K562 (cell line): ENCODE data around the gene GDAP2. TPM values are rescaled to one million over a fixed set of nuclear protein-coding genes. Genes with fewer than 3 reads are reported as not detected.

Experiments used
- ATAC-seq: fragments of 200-7000 bp; cut with Tn5 transposase; 3 replicates; pipeline ENCODE4 v1.9.1; 2020; ENCODE audit warnings: moderate library complexity
- BruUV-seq: library from RNA; stranded (reverse); fragments of 400-500 nt; replicated peaks from 2 replicates; lab custom pipeline; 2021; lab: Mats Ljungman, UMichigan
- CTCF ChIA-PET: fragments of 300-600 bp; formaldehyde crosslinking; extraction: SDS; loops from one replicate; lab custom pipeline; 2021; ENCODE audit warnings: low intra/inter-chr PET ratio; lab: Yijun Ruan, JAX
- POLR2A ChIA-PET: fragments of 300-600, 350-650 bp; sonication (Branson Sonifier 250); formaldehyde crosslinking; extraction: SDS; loops from one replicate; lab custom pipeline; 2021; ENCODE audit warnings: antibody characterized with exemption, inconsistent platforms; lab: Yijun Ruan, JAX
- DNase-seq, 4 experiments: peaks; one replicate each; pipeline versions ENCODE4 v3.0.0 to v3.0.0-alpha.2; 2011 to 2018; ENCODE audit warnings: low spot score in 3 of 4, mixed read lengths in 3 of 4; ENCODE audit errors: extremely low read depth in 1 of 4
- FAIRE-seq: peaks from 2 replicates; lab custom pipeline; 2011; peaks lifted over from hg19 to GRCh38; lab: Jason Lieb, UNC
- H2AFZ ChIP-seq: 2 replicates; pipeline ENCODE4 v1.6.0; 2011; ENCODE audit warnings: low read depth, low read length, control low read depth, inconsistent platforms
- H3K27ac ChIP-seq: fragments of 200-600 bp; 3 replicates; pipeline ENCODE4 v1.8.0; 2011; ENCODE audit warnings: low read depth, mild to moderate bottlenecking, control low read depth, inconsistent platforms, low read length, moderate library complexity, mixed read lengths; ENCODE audit errors: extremely low read depth
- H3K27me3 ChIP-seq, 2 experiments: fragments of 300-600 bp in 1 of 2; 2 replicates in 1 of 2; 3 replicates in 1 of 2; pipeline versions ENCODE4 v1.6.0 to v1.8.0; 2011; ENCODE audit warnings: inconsistent platforms in 2 of 2, low read length in 2 of 2, mild to moderate bottlenecking in 1 of 2, mixed read lengths in 1 of 2, moderate library complexity in 1 of 2; ENCODE audit not compliant: control insufficient read depth in 2 of 2, insufficient read depth in 2 of 2
- H3K36me3 ChIP-seq: fragments of 300-600 bp; 3 replicates; pipeline ENCODE4 v1.8.0; 2011; ENCODE audit warnings: mild to moderate bottlenecking, low read length, inconsistent platforms; ENCODE audit not compliant: control insufficient read depth, insufficient read depth
- H3K4me1 ChIP-seq, 2 experiments: fragments of 200-600 bp in 1 of 2; replicated peaks in 1 of 2; 2 replicates in 1 of 2; 3 replicates in 1 of 2; pipeline versions ENCODE4 v1.5.1 to v1.8.0; 2011; ENCODE audit warnings: inconsistent platforms in 2 of 2, low read length in 2 of 2, mild to moderate bottlenecking in 1 of 2, mixed read lengths in 1 of 2, moderate library complexity in 1 of 2; ENCODE audit not compliant: control insufficient read depth in 2 of 2, insufficient read depth in 2 of 2
- H3K4me2 ChIP-seq: 2 replicates; pipeline ENCODE4 v1.6.1; 2011; ENCODE audit warnings: low read length, control low read depth, inconsistent platforms, mixed read lengths; ENCODE audit not compliant: insufficient read depth
- H3K4me3 ChIP-seq: fragments of 200-600 bp; sonication (generic), shearing (Covaris generic); 2 replicates; pipeline ENCODE4 v1.5.1; 2016; ENCODE audit warnings: control low read depth, inconsistent platforms
- H3K79me2 ChIP-seq: fragments of 200-600 bp; 3 replicates; pipeline ENCODE4 v1.8.0; 2011; ENCODE audit warnings: low read length, inconsistent platforms; ENCODE audit not compliant: control insufficient read depth, insufficient read depth
- H3K9ac ChIP-seq, 2 experiments: 2 replicates each; pipeline versions ENCODE4 v1.6.0 to v1.6.1; 2011; ENCODE audit warnings: low read depth in 2 of 2, low read length in 2 of 2, control low read depth in 1 of 2, inconsistent platforms in 1 of 2, mild to moderate bottlenecking in 1 of 2, mixed read lengths in 1 of 2; ENCODE audit not compliant: insufficient read depth in 1 of 2
- H3K9me1 ChIP-seq: one replicate; pipeline ENCODE4 v1.6.0; 2011; ENCODE audit warnings: inconsistent platforms, mild to moderate bottlenecking, low read length, moderate library complexity; ENCODE audit not compliant: control insufficient read depth, insufficient read depth
- H3K9me3 ChIP-seq: replicated peaks from 2 replicates; pipeline ENCODE4 v1.5.1; 2011; ENCODE audit warnings: low read depth, low read length, inconsistent platforms; ENCODE audit not compliant: control insufficient read depth, insufficient read depth
- H4K20me1 ChIP-seq: replicated peaks from 2 replicates; pipeline ENCODE4 v1.6.1; 2011; ENCODE audit warnings: low read length, inconsistent platforms, mixed read lengths; ENCODE audit not compliant: control insufficient read depth, insufficient read depth
- CHAMP1 ChIP-seq: fragments of 450-650 bp; IDR thresholded peaks from 2 replicates; pipeline ENCODE4 v1.6.1; 2016; ENCODE audit warnings: mild to moderate bottlenecking
- DNMT1 ChIP-seq: fragments of 450-650 bp; IDR thresholded peaks from 2 replicates; pipeline ENCODE4 v1.6.1; 2016; ENCODE audit warnings: antibody characterized with exemption, mild to moderate bottlenecking
- MCM3 ChIP-seq: fragments of 450-650 bp; IDR thresholded peaks from 2 replicates; pipeline ENCODE4 v1.6.1; 2016
- MTA2 ChIP-seq: fragments of 450-650 bp; IDR thresholded peaks from 2 replicates; pipeline ENCODE4 v1.6.1; 2016; ENCODE audit warnings: low read depth
- TFE3 ChIP-seq: fragments of 450-650 bp; formaldehyde crosslinking; IDR thresholded peaks from 2 replicates; pipeline ENCODE4 v1.4.0; 2020; ENCODE audit warnings: mild to moderate bottlenecking, mixed read lengths
- TRIM24 ChIP-seq, 2 experiments: fragments of 450-650 bp; IDR thresholded peaks; 2 replicates each; pipeline ENCODE4 v1.6.1; 2016
- XRCC5 ChIP-seq: fragments of 200-400 bp; formaldehyde crosslinking; IDR thresholded peaks from 2 replicates; pipeline ENCODE4 v1.6.1; 2017; ENCODE audit warnings: low read depth, mild to moderate bottlenecking, low read length
- ZBTB34 ChIP-seq: fragments of 250-450 bp; sonication (Bioruptor Pico); IDR thresholded peaks from 2 replicates; pipeline ENCODE4 v1.8.0; 2021; ENCODE audit warnings: mild to moderate bottlenecking, moderate library complexity
- ZNF282 ChIP-seq: sonication (generic); formaldehyde crosslinking; IDR thresholded peaks from 2 replicates; pipeline ENCODE4 v1.8.1; 2023; ENCODE audit warnings: missing genetic modification reagents
- WGBS: fragments of 100-300 bp; shearing (Covaris generic); methylation state at CpG from one replicate; pipeline ENCODE4 v1.1.6; 2016; ENCODE audit warnings: low coverage, mixed read lengths; ENCODE audit not compliant: insufficient coverage; ENCODE audit errors: missing lambda C conversion rate; 5-methylcytosine and 5-hydroxymethylcytosine counted together
- in situ Hi-C: fragments of 300-500 bp; cut with MboI; formaldehyde crosslinking; loops from 4 replicates; pipeline ENCODE4 v1.15.0; 2018; ENCODE audit warnings: inconsistent platforms, mixed read lengths
- intact Hi-C: fragments of 100-400 bp; cut with micrococcal nuclease; formaldehyde crosslinking; loops from 2 replicates; pipeline ENCODE4 v1.14.2; 2022
- polyA plus RNA-seq, 8 experiments: library from polyadenylated mRNA; depleted of rRNA in 4 of 8; stranded (reverse) in 5 of 8; unstranded in 3 of 8; fragments of >200 nt; fragmentation: Nextera tagmentation in 2 of 8; fragmentation: Illumina TruSeq in 1 of 8; extraction: Ambion mirVana in 2 of 8; extraction: Trizol in 1 of 8; gene quantifications; 2 replicates each; pipeline versions ENCODE4 v1.2.1 to v1.2.3, GENCODE V29; 2011 to 2014; ENCODE audit warnings: inconsistent platforms in 1 of 8, missing spikeins in 1 of 8
- total RNA-seq, 7 experiments: library from RNA; depleted of rRNA in 6 of 7; stranded (reverse); fragments of >200 nt in 6 of 7; fragmentation: Illumina TruSeq in 2 of 7; extraction: Trizol in 2 of 7; gene quantifications; 2 replicates each; pipeline versions ENCODE4 v1.2.1 to v1.2.3, GENCODE V29; 2011 to 2021; ENCODE audit warnings: low replicate concordance in 1 of 7

GDAP2 gene
- total and polyA plus RNA-seq, 9 of the 15 experiments (the other 6 are each of a cell fraction or from before 2014, with no cell fraction given): 4.1 to 23.1 (median 13.2) TPM

GRCh38 chr1:117851687-117852086 lies 77.7 kb downstream of the GDAP2 start:
- H3K9me1 ChIP-seq: no peaks in the 10 kb centered on the region
- ATAC-seq (no peak), DNase-seq (no peak), FAIRE-seq (no peak)
- no peaks in the 10 kb centered on the region for H3K79me2 ChIP-seq
- BruUV-seq: no TSS peak
- no peaks in the 10 kb centered on the region for H3K27me3 ChIP-seq
- H3K27ac ChIP-seq: no peak overlapping the region
- ChIA-PET CTCF (no interaction called here), POLR2A (no interaction called here)
- no peak overlapping the region for H3K9ac ChIP-seq
- no peaks in the 10 kb centered on the region for H3K9me3 ChIP-seq
- H4K20me1 ChIP-seq: no peaks in the 10 kb centered on the region
- H2AFZ ChIP-seq: no peak overlapping the region
- TF ChIP-seq ZBTB34 (CRISPR knock-in tag) (no peak), TRIM24 (IDR thresholded peaks at IDR 0.05) (no peak)
- H3K4me1 ChIP-seq: no peaks in the 10 kb centered on the region
- H3K4me2 ChIP-seq: no peak overlapping the region
- 15% methylated on average over 2 of the region's 2 CpGs for WGBS
- intact Hi-C loops (no loop called here), in situ Hi-C loops (no loop called here)
- no peaks in the 10 kb centered on the region for H3K36me3 ChIP-seq
- H3K4me3 ChIP-seq: no peak overlapping the region

- in situ Hi-C loops: no loop called here
- CTCF ChIA-PET: no interaction called here
- no peak for FAIRE-seq
- TF ChIP-seq MTA2 (no peak), XRCC5 (no peak), TFE3 (CRISPR knock-in tag) (no peak), CHAMP1 (no peak), ZNF282 (CRISPR knock-in tag) (no peak), MCM3 (no peak), DNMT1 (no peak)
Observed at GRCh38 chr1:117846674-117847425, 82.6 kb downstream of the GDAP2 start.

More at GRCh38 chr1:117846674-117847425, 82.6 kb downstream of the GDAP2 start:
- POLR2A ChIA-PET: interaction anchor here (1.4 kb wide), 1 partner anchor 17 kb away, joined by 3 read pairs; no protein-coding TSS in a partner anchor
- Histone ChIP-seq H3K27ac (no peak overlapping the region), H3K36me3 (no peaks in the 10 kb centered on the region), H3K4me1 (no peaks in the 10 kb centered on the region; a peak in 1 of 5 replicates), H4K20me1 (no peaks in the 10 kb centered on the region), H2AFZ (no peak overlapping the region), H3K9me1 (no peaks in the 10 kb centered on the region), H3K9ac (no peak overlapping the region), H3K79me2 (no peaks in the 10 kb centered on the region), H3K4me2 (no peak overlapping the region), H3K9me3 (no peaks in the 10 kb centered on the region), H3K4me3 (no peak overlapping the region), H3K27me3 (no peaks in the 10 kb centered on the region)
- 4% methylated on average over 7 of the region's 7 CpGs for WGBS
- DNase-seq (no peak), ATAC-seq (no peak)
- intact Hi-C loops: no loop called here
- no TSS peak for BruUV-seq
